D721Med (cell line): ENCODE data around the gene NCAM2.

Source experiments
- DNase-seq: peaks from one replicate; pipeline ENCODE4 v3.0.0; 2011; ENCODE audit warnings: low spot score; ENCODE audit not compliant: insufficient read length
- FAIRE-seq: peaks from 2 replicates; lab custom pipeline; 2011; peaks lifted over from hg19 to GRCh38; lab: Jason Lieb, UNC
- CTCF ChIP-seq: IDR thresholded peaks from 2 replicates; pipeline ENCODE4 v1.5.1; 2012; ENCODE audit warnings: mild to moderate bottlenecking, control low read depth; ENCODE audit not compliant: insufficient read depth; ENCODE audit errors: missing control alignments

Gene NCAM2

GRCh38 chr21:21159253-21159899, 161.2 kb downstream of the NCAM2 start:
- TF ChIP-seq CTCF = no peak
- DNase-seq = no peak

DNA sequence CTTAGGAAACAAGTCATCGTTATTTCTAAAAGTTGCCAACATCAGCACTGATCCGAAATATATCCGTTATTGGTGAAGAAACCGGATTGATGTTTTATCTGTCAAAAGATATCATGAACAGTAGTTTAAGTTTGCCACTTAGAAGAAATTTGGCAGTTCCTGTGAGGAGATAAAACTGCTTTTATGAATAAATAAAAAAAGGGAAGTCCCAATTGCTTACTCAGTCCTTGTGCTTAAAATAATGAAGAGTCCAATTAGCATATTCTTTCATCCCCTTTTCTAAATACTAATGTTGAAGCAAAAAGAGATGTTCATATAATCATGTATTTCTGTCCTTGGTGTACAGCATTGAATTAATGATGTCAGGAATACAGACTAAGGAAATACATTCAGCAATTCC, 164.6 kb downstream of the NCAM2 start:
- FAIRE-seq (no peak), DNase-seq (no peak)
- no peak for TF ChIP-seq CTCF

More at GRCh38 chr21:21159253-21159899, 161.2 kb downstream of the NCAM2 start:
- no peak for FAIRE-seq

GRCh38 chr21:21163904-21164303, 165.7 kb downstream of the NCAM2 start:
- FAIRE-seq (peak; percentile 25), DNase-seq (no peak)
- peak; percentile 64 for TF ChIP-seq CTCF

DNA sequence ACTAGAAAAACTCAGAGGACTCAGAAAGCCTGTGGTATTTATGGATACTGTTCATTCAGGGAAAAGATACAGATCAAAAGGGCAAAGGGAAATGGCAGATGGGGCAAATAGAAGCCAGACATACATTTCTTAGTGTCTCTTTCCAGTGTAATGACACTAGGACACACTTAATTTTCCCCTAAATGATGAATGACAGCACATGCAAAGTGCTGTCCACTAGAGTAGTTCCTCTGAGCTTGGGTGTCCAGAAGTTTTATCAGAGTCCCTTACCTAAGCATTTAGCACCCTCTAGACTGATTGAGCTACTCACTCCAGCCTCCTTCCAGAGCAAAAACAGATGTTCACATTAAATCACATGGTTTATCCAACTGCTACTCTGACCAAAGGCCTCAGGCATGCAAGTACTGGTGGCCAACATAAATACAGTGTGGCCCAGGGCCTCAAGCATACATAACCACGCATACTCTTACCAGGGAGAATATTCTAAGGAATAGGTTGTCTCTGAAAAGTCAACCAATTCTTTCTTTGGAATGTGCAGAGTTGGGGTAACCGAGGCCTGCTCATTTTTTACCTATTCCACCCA, 166.9 kb downstream of the NCAM2 start:
- no peak for FAIRE-seq
- DNase-seq = no peak

GRCh38 chr21:21174676-21175075, 176.5 kb downstream of the NCAM2 start:
- no peak for TF ChIP-seq CTCF
- DNase-seq (no peak), FAIRE-seq (no peak)

More for the DNA sequence above, 166.9 kb downstream of the NCAM2 start:
- no peak for TF ChIP-seq CTCF

DNA sequence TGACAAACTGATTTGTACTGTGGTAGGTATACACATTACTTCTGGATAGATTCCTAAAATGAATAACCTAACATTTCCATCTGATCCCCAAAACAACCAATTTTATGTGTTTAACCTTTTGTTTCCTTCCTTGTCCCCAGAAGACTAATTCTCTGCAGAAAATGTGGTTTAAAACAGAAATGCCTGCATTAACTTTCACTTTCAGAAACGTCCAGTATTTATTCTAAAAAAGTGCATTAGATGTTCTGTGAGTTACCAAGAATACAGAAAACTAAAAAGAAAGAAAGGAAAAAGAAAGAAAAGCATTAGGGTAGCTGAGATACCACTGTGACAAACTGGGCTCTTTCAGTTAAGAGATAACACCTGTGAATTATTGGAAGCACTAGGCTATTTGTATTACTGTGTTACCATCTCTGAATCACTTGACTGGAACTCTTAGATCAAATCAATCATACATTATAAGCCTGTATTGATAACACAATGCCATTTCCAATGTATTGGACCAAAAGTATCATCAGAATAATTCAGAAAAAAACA, 177.7 kb downstream of the NCAM2 start:
- DNase-seq (no peak), FAIRE-seq (no peak)
- TF ChIP-seq CTCF = no peak
